ENCODE results near the gene SRGN. TPM values are rescaled to one million over a fixed set of nuclear protein-coding genes. Genes with fewer than 3 reads are reported as not detected.

SRGN gene
- polyA plus RNA-seq, 1 experiment = 83.5 TPM

- DNase-seq (ENCODE audit: low read depth) = no peak
- CTCF ChIA-PET = interaction anchor here (1.6 kb wide), 1 partner anchor 13 kb away, joined by 3 read pairs; no protein-coding TSS in a partner anchor
- H3K4me3 ChIP-seq (ENCODE audit: low read depth, low read length) = no peak overlapping the region
- TF ChIP-seq CTCF (IDR thresholded peaks at IDR 0.05; ENCODE audit: insufficient read depth, low read depth, low read length) = no peak
- POLR2A ChIA-PET = interaction anchor here (0.6 kb wide), 1 partner anchor 12 kb away, joined by 4 read pairs; no protein-coding TSS in a partner anchor
- peaks cover 3% of the 10 kb centered on the region; the same call in 1 of the 2 replicates for H3K27me3 ChIP-seq (ENCODE audit: control insufficient read depth, insufficient read depth, low read length)
- no peaks in the 10 kb centered on the region for H3K36me3 ChIP-seq (ENCODE audit: control insufficient read depth, insufficient read depth, low read length)
These were observed 14.9 kb upstream of the SRGN start for GRCh38 chr10:69073026-69073425.

- POLR2A ChIA-PET = interaction anchor here (0.6 kb wide), 1 partner anchor 13 kb away, joined by 4 read pairs; no protein-coding TSS in a partner anchor
- no peak for DNase-seq (ENCODE audit: low read depth)
- H3K36me3 ChIP-seq (ENCODE audit: control insufficient read depth, insufficient read depth, low read length) = no peaks in the 10 kb centered on the region
- TF ChIP-seq CTCF (IDR thresholded peaks at IDR 0.05; ENCODE audit: insufficient read depth, low read depth, low read length) = no peak
- no peak overlapping the region for H3K4me3 ChIP-seq (ENCODE audit: low read depth, low read length)
- H3K27me3 ChIP-seq (ENCODE audit: control insufficient read depth, insufficient read depth, low read length) = peaks cover 3% of the 10 kb centered on the region; the same call in 1 of the 2 replicates
- CTCF ChIA-PET = no interaction called here
These were observed 14.1 kb upstream of the SRGN start for GRCh38 chr10:69073736-69074364.

GRCh38 chr10:69074532-69074931, 13.4 kb upstream of the SRGN start:
- CTCF ChIA-PET = no interaction called here
- POLR2A ChIA-PET = no interaction called here

GRCh38 chr10:69075431-69075830, 12.5 kb upstream of the SRGN start:
- H3K36me3 ChIP-seq (ENCODE audit: control insufficient read depth, insufficient read depth, low read length) = no peaks in the 10 kb centered on the region
- CTCF ChIA-PET = no interaction called here
- no peak for TF ChIP-seq CTCF (IDR thresholded peaks at IDR 0.05; ENCODE audit: insufficient read depth, low read depth, low read length)
- no peak overlapping the region for H3K4me3 ChIP-seq (ENCODE audit: low read depth, low read length)
- DNase-seq (ENCODE audit: low read depth) = no peak
- peaks cover 3% of the 10 kb centered on the region; the same call in 1 of the 2 replicates for H3K27me3 ChIP-seq (ENCODE audit: control insufficient read depth, insufficient read depth, low read length)
- POLR2A ChIA-PET = no interaction called here

More at GRCh38 chr10:69074532-69074931, 13.4 kb upstream of the SRGN start:
- Histone ChIP-seq H3K36me3 (ENCODE audit: control insufficient read depth, insufficient read depth, low read length) (no peaks in the 10 kb centered on the region), H3K4me3 (ENCODE audit: low read depth, low read length) (no peak overlapping the region), H3K27me3 (ENCODE audit: control insufficient read depth, insufficient read depth, low read length) (peaks cover 3% of the 10 kb centered on the region; the same call in 1 of the 2 replicates)
- TF ChIP-seq CTCF (IDR thresholded peaks at IDR 0.05; ENCODE audit: insufficient read depth, low read depth, low read length) = no peak
- DNase-seq (ENCODE audit: low read depth) = no peak

- Histone ChIP-seq H3K27me3 (ENCODE audit: control insufficient read depth, insufficient read depth, low read length) (no peaks in the 10 kb centered on the region; the same call in 1 of the 2 replicates), H3K36me3 (ENCODE audit: control insufficient read depth, insufficient read depth, low read length) (no peaks in the 10 kb centered on the region), H3K4me3 (ENCODE audit: low read depth, low read length) (no peak overlapping the region)
- ChIA-PET CTCF (interaction anchor here (1.6 kb wide), 1 partner anchor 13 kb away, joined by 5 read pairs; no protein-coding TSS in a partner anchor), POLR2A (no interaction called here)
- no peak for DNase-seq (ENCODE audit: low read depth)
- no peak for TF ChIP-seq CTCF (IDR thresholded peaks at IDR 0.05; ENCODE audit: insufficient read depth, low read depth, low read length)
These were observed 9.6 kb upstream of the SRGN start for GRCh38 chr10:69078311-69078710.
